ENCODE data around the gene CACNA1I. TPM values are rescaled to one million over a fixed set of nuclear protein-coding genes. Genes with fewer than 3 reads are reported as not detected.

CACNA1I gene
- total RNA-seq, 2 donors from 2014 or later: 0.33 to 0.52 TPM

GRCh38 chr22:39722501-39722900 is 151.9 kb downstream of the CACNA1I start:
- Histone ChIP-seq H3K9me3 (no peaks in the 10 kb centered on the region), H3K27me3 (no peaks in the 10 kb centered on the region), H3K4me3 (no peak overlapping the region), H3K36me3 (replicated peaks in 1 of 2; ENCODE audit: insufficient read depth in 1 of 2, low read depth in 2 of 2) (no peaks in the 10 kb centered on the region), H3K27ac (no peak overlapping the region), H3K4me1 (no peaks in the 10 kb centered on the region)
- ATAC-seq (no peak), DNase-seq (no peak)
- intact Hi-C loops (cut with DNase I): no loop called here
- 90 to 93% methylated on average over 4 of the region's 4 CpGs for WGBS, 2 donors
- no peak for TF ChIP-seq CTCF (IDR thresholded peaks at IDR 0.05)

- Histone ChIP-seq H3K9me3 (no peaks in the 10 kb centered on the region), H3K27ac (no peak overlapping the region), H3K36me3 (replicated peaks in 1 of 2; ENCODE audit: insufficient read depth in 1 of 2, low read depth in 2 of 2) (no peaks in the 10 kb centered on the region), H3K4me3 (no peak overlapping the region), H3K27me3 (no peaks in the 10 kb centered on the region), H3K4me1 (no peaks in the 10 kb centered on the region)
- DNase-seq (no peak), ATAC-seq (no peak)
- 75 to 91% methylated on average over 7 to 10 of the region's 10 CpGs for WGBS, 2 donors
- TF ChIP-seq POLR2A (IDR thresholded peaks at IDR 0.05) (no peak), CTCF (IDR thresholded peaks at IDR 0.05) (no peak)
- intact Hi-C loops (cut with DNase I): no loop called here
Observed at GRCh38 chr22:39723463-39723862, 152.9 kb downstream of the CACNA1I start.

GRCh38 chr22:39723899-39724351 is 153.4 kb downstream of the CACNA1I start:
- Histone ChIP-seq H3K4me1 (no peaks in the 10 kb centered on the region), H3K36me3 (replicated peaks in 1 of 2; ENCODE audit: insufficient read depth in 1 of 2, low read depth in 2 of 2) (no peaks in the 10 kb centered on the region), H3K9me3 (no peaks in the 10 kb centered on the region), H3K27ac (no peak overlapping the region), H3K4me3 (no peak overlapping the region), H3K27me3 (no peaks in the 10 kb centered on the region)
- DNase-seq (no peak), ATAC-seq (no peak)
- TF ChIP-seq CTCF (IDR thresholded peaks at IDR 0.05) (no peak), POLR2A (IDR thresholded peaks at IDR 0.05) (no peak)
- 64 to 80% methylated on average over 3 of the region's 3 CpGs for WGBS, 2 donors
- intact Hi-C loops (cut with DNase I): no loop called here

GRCh38 chr22:39724390-39724789 is 153.8 kb downstream of the CACNA1I start:
- H3K4me1 ChIP-seq: no peaks in the 10 kb centered on the region
- TF ChIP-seq CTCF (IDR thresholded peaks at IDR 0.05) (no peak), POLR2A (IDR thresholded peaks at IDR 0.05) (no peak)
- DNase-seq (no peak), ATAC-seq (no peak)
- H3K9me3 ChIP-seq: no peaks in the 10 kb centered on the region
- intact Hi-C loops (cut with DNase I): no loop called here
- H3K36me3 ChIP-seq (replicated peaks in 1 of 2; ENCODE audit: insufficient read depth in 1 of 2, low read depth in 2 of 2): no peaks in the 10 kb centered on the region
- no peak overlapping the region for H3K4me3 ChIP-seq
- no peaks in the 10 kb centered on the region for H3K27me3 ChIP-seq
- H3K27ac ChIP-seq: no peak overlapping the region
- 80 to 88% methylated on average over 4 of the region's 4 CpGs for WGBS, 2 donors

- 75 to 87% methylated on average over 4 to 9 of the region's 9 CpGs for WGBS, 2 donors
- Histone ChIP-seq H3K36me3 (replicated peaks in 1 of 2; ENCODE audit: insufficient read depth in 1 of 2, low read depth in 2 of 2) (no peaks in the 10 kb centered on the region), H3K9me3 (no peaks in the 10 kb centered on the region), H3K27me3 (no peaks in the 10 kb centered on the region), H3K27ac (no peak overlapping the region), H3K4me1 (no peaks in the 10 kb centered on the region), H3K4me3 (no peak overlapping the region)
- TF ChIP-seq POLR2A (IDR thresholded peaks at IDR 0.05) (no peak), CTCF (IDR thresholded peaks at IDR 0.05) (no peak)
- ATAC-seq (no peak), DNase-seq (no peak)
- intact Hi-C loops (cut with DNase I): no loop called here
Observed at GRCh38 chr22:39724857-39725256, 154.3 kb downstream of the CACNA1I start.

Measured in body of pancreas (tissue), 4 donors.